ENCODE measurements around the gene TACR2.

GRCh38 chr10:69409176-69409495, 7.6 kb downstream of the TACR2 start:
- TF ChIP-seq CTCF (conservative IDR thresholded peaks at IDR 0.05): no peak
- TF ChIP-seq ZFX (IDR thresholded peaks at IDR 0.05): peak; percentile 49; the same call in 1 of the 2 replicates

Measured in C4-2B (cell line).